B cell (primary cell): Measurements from ENCODE around the gene TPCN1. TPM values are rescaled to one million over a fixed set of nuclear protein-coding genes. Genes with fewer than 3 reads are reported as not detected.

ENCODE experiments used
- ATAC-seq: fragments of 200-7000 bp; cut with Tn5 transposase; one replicate; pipeline ENCODE4 v1.10.0; 2021; ENCODE audit warnings: low read depth, mild to moderate bottlenecking, moderate number of reproducible peaks, moderate library complexity
- CTCF ChIA-PET: fragments of 350-600 bp; sonication (Branson Sonifier 250); formaldehyde crosslinking; loops from one replicate; lab custom pipeline; 2021; ENCODE audit warnings: antibody characterized with exemption, inconsistent platforms; lab: Charles Lee
- POLR2A ChIA-PET: fragments of 350-600 bp; sonication (Branson Sonifier 250); formaldehyde crosslinking; loops from one replicate; lab custom pipeline; 2021; ENCODE audit warnings: antibody characterized with exemption; lab: Charles Lee
- DNase-seq: peaks from one replicate; pipeline ENCODE4 v3.0.0; 2013
- H2AFZ ChIP-seq: 2 replicates; pipeline ENCODE4 v1.6.1; 2012; ENCODE audit warnings: mild to moderate bottlenecking, low read depth, low read length; ENCODE audit not compliant: insufficient read depth, poor library complexity, severe bottlenecking
- H3K27ac ChIP-seq, 2 donors: 1 replicate in 1 of 2; 2 replicates in 1 of 2; pipeline ENCODE4 v1.5.1; 2012 to 2013; ENCODE audit warnings: low read length in 2 of 2, mild to moderate bottlenecking in 2 of 2, moderate library complexity in 1 of 2
- H3K27me3 ChIP-seq, 4 experiments: fragments of 200-600 bp in 1 of 4; sonication (generic) in 1 of 4; replicated peaks in 1 of 4; 1 replicate in 2 of 4; 2 replicates in 2 of 4; pipeline versions ENCODE4 v1.6.1 to v1.7.0; 2013 to 2016; ENCODE audit warnings: low read length in 3 of 4, mild to moderate bottlenecking in 2 of 4, mixed read lengths in 1 of 4, moderate library complexity in 1 of 4; ENCODE audit not compliant: insufficient read depth in 4 of 4, control insufficient read depth in 3 of 4; ENCODE audit errors: control extremely low read depth in 1 of 4
- H3K36me3 ChIP-seq, 2 experiments: replicated peaks in 1 of 2; 1 replicate in 1 of 2; 2 replicates in 1 of 2; pipeline versions ENCODE4 v1.6.1 to v1.7.1; 2013; ENCODE audit warnings: low read length in 1 of 2; ENCODE audit not compliant: insufficient read depth in 2 of 2, control insufficient read depth in 1 of 2; ENCODE audit errors: control extremely low read depth in 1 of 2, extremely low read depth in 1 of 2
- H3K4me1 ChIP-seq, 2 donors: fragments of 200-600 bp in 1 of 2; sonication (generic) in 1 of 2; 1 replicate in 1 of 2; 2 replicates in 1 of 2; pipeline versions ENCODE4 v1.5.1 to v1.6.1; 2013 to 2017; ENCODE audit warnings: low read length in 2 of 2; ENCODE audit not compliant: control insufficient read depth in 2 of 2, insufficient read depth in 2 of 2
- H3K4me2 ChIP-seq: replicated peaks from 2 replicates; pipeline ENCODE3; 2012; ENCODE audit warnings: mild to moderate bottlenecking, low read depth, low read length; ENCODE audit not compliant: poor library complexity, severe bottlenecking
- H3K4me3 ChIP-seq, 5 experiments: fragments of 200-600 bp in 1 of 5; sonication (generic) in 1 of 5; 1 replicate in 3 of 5; 2 replicates in 2 of 5; pipeline versions ENCODE4 v1.5.1 to v1.7.0; 2011 to 2016; ENCODE audit warnings: low read length in 4 of 5, mild to moderate bottlenecking in 4 of 5, low read depth in 2 of 5, control low read depth in 1 of 5, moderate library complexity in 1 of 5; ENCODE audit not compliant: insufficient read depth in 1 of 5; ENCODE audit errors: control extremely low read depth in 1 of 5, extremely low read depth in 1 of 5
- H3K79me2 ChIP-seq: fragments of 200-600 bp; sonication (generic); one replicate; pipeline ENCODE4 v1.6.0; 2016; ENCODE audit warnings: low read length; ENCODE audit not compliant: control insufficient read depth, insufficient read depth
- H3K9ac ChIP-seq: fragments of 200-600 bp; sonication (generic); 2 replicates; pipeline ENCODE4 v1.6.1; 2017; ENCODE audit warnings: mild to moderate bottlenecking, low read length, moderate library complexity
- H3K9me3 ChIP-seq, 3 donors: one replicate each; pipeline versions ENCODE4 v1.6.1 to v1.7.1; 2013; ENCODE audit warnings: low read length in 2 of 3; ENCODE audit not compliant: control insufficient read depth in 2 of 3, insufficient read depth in 1 of 3; ENCODE audit errors: control extremely low read depth in 1 of 3
- H4K20me1 ChIP-seq: 2 replicates; pipeline ENCODE4 v1.6.0; 2012; ENCODE audit warnings: mild to moderate bottlenecking, low read length; ENCODE audit not compliant: insufficient read depth, control insufficient read depth, poor library complexity, severe bottlenecking
- H3K27ac Mint-ChIP-seq: one replicate; pipeline ENCODE4 v1.8.0; 2021; ENCODE audit warnings: mixed read lengths
- H3K27me3 Mint-ChIP-seq: one replicate; pipeline ENCODE4 v1.8.0; 2021; ENCODE audit warnings: mixed read lengths
- H3K4me1 Mint-ChIP-seq: one replicate; pipeline ENCODE4 v1.8.0; 2021; ENCODE audit warnings: mixed read lengths
- H3K4me3 Mint-ChIP-seq: one replicate; pipeline ENCODE4 v1.8.0; 2021; ENCODE audit warnings: mixed read lengths
- H3K9me3 Mint-ChIP-seq: one replicate; pipeline ENCODE4 v1.8.0; 2022; ENCODE audit warnings: mixed read lengths; ENCODE audit not compliant: insufficient read depth
- CTCF ChIP-seq: fragments of 200-600 bp; IDR thresholded peaks from one replicate; pipeline ENCODE4 v1.8.0; 2022; ENCODE audit warnings: antibody characterized with exemption, mild to moderate bottlenecking
- EZH2 ChIP-seq: IDR thresholded peaks from 2 replicates; pipeline ENCODE4 v1.6.1; 2012; ENCODE audit warnings: borderline replicate concordance, low read depth, mild to moderate bottlenecking, moderate library complexity, low read length; ENCODE audit not compliant: insufficient read depth, poor library complexity, severe bottlenecking
- WGBS: methylation state at CpG from one replicate; pipeline ENCODE4 v1.1.5; 2013; ENCODE audit warnings: missing lambda C conversion rate; ENCODE audit not compliant: insufficient coverage; 5-methylcytosine and 5-hydroxymethylcytosine counted together
- intact Hi-C: fragments of 100-400 bp; cut with micrococcal nuclease; formaldehyde crosslinking; loops from one replicate; pipeline ENCODE4 v1.10.0; 2022
- polyA plus RNA-seq: library from polyadenylated mRNA; depleted of rRNA; stranded (reverse); fragments of >200 nt; gene quantifications from 2 replicates; pipeline ENCODE4 v1.2.3, GENCODE V29; 2012
- total RNA-seq, 2 donors: library from RNA; stranded (reverse); fragments of 120-200 nt in 1 of 2; gene quantifications; 1 replicate in 1 of 2; 2 replicates in 1 of 2; pipeline versions ENCODE4 v1.2.3 to v1.2.4, GENCODE V29; 2013 to 2022

The TPCN1 gene
- total and polyA plus RNA-seq, 2 donors (not counting 1 experiment from before 2014, with no cell fraction given), result 80.8 to 258 TPM

GRCh38 chr12:113310489-113310888 is 89.2 kb downstream of the TPCN1 start:
- Histone ChIP-seq H3K4me3 (no peak overlapping the region), H3K36me3 (peaks cover 0 to 15% of the 10 kb centered on the region in 2 experiments), H3K9me3 (no peaks in the 10 kb centered on the region), H2AFZ (no peak overlapping the region), H3K9ac (no peak overlapping the region), H3K4me2 (no peak overlapping the region), H3K27ac (no peak overlapping the region), H4K20me1 (no peaks in the 10 kb centered on the region), H3K4me1 (no peaks in the 10 kb centered on the region), H3K79me2 (no peaks in the 10 kb centered on the region), H3K27me3 (no peaks in the 10 kb centered on the region)
- no peak overlapping the region for H3K27ac Mint-ChIP-seq
- ATAC-seq (no peak), DNase-seq (no peak)
- ChIA-PET CTCF (interaction anchor here (0.6 to 1.2 kb wide), 3 partner anchors 9 to 27 kb away, joined by 3 read pairs; no protein-coding TSS in a partner anchor), POLR2A (no interaction called here)
- H3K9me3 Mint-ChIP-seq, result peaks cover 2% of the 10 kb centered on the region
- TF ChIP-seq CTCF (no peak), EZH2 (no peak)
- H3K4me3 Mint-ChIP-seq, result no peak overlapping the region
- intact Hi-C loops, result loop anchor here (10.0 kb wide), 1 partner anchor 424 kb away; no protein-coding TSS in a partner anchor
- no peaks in the 10 kb centered on the region for H3K27me3 Mint-ChIP-seq
- no peaks in the 10 kb centered on the region for H3K4me1 Mint-ChIP-seq
- WGBS, result 100% methylated on average over 1 of the region's 1 CpG

- DNase-seq (no peak), ATAC-seq (no peak)
- Mint-ChIP-seq H3K9me3 (peaks cover 2% of the 10 kb centered on the region), H3K27ac (no peak overlapping the region), H3K27me3 (no peaks in the 10 kb centered on the region), H3K4me1 (no peaks in the 10 kb centered on the region), H3K4me3 (no peak overlapping the region)
- Histone ChIP-seq H4K20me1 (no peaks in the 10 kb centered on the region), H3K9me3 (peaks cover 0 to 3% (median 0%) of the 10 kb centered on the region in 3 donors), H3K27me3 (no peaks in the 10 kb centered on the region), H3K4me2 (no peak overlapping the region), H3K79me2 (no peaks in the 10 kb centered on the region), H3K27ac (no peak overlapping the region), H3K9ac (no peak overlapping the region), H3K4me3 (no peak overlapping the region), H3K4me1 (no peaks in the 10 kb centered on the region), H2AFZ (no peak overlapping the region), H3K36me3 (peaks cover 8 to 33% of the 10 kb centered on the region in 2 experiments)
- TF ChIP-seq CTCF (no peak), EZH2 (no peak)
- intact Hi-C loops, result loop anchor here (10.0 kb wide), 1 partner anchor 421 kb away; no protein-coding TSS in a partner anchor
- POLR2A ChIA-PET, result interaction anchor here (0.6 kb wide), 1 partner anchor 21 kb away, joined by 4 read pairs; no protein-coding TSS in a partner anchor
- CTCF ChIA-PET, result no interaction called here
- 84% methylated on average over 2 of the region's 7 CpGs for WGBS
These were observed 92.9 kb downstream of the TPCN1 start for GRCh38 chr12:113314121-113314529.
